Measurements from ENCODE around the gene CNGA2. TPM values are rescaled to one million over a fixed set of nuclear protein-coding genes. Genes with fewer than 3 reads are reported as not detected.

CNGA2 gene
- total RNA-seq, 1 experiment from 2014 or later: not detected

Other genes starting within 250 kb of the CNGA2 start
- gene PASD1, start 171.1 kb upstream of the CNGA2 start, total RNA-seq (2014; rRNA removed; shearing (Covaris generic)): 63.8 and 65.8 TPM in 2 replicates
- 0.37 TPM in 1 of 2 replicates, not detected in the other for gene PRRG3, start 39.3 kb upstream of the CNGA2 start, total RNA-seq (2014; rRNA removed; shearing (Covaris generic))
- not detected in 2 replicates for gene FATE1, start 18.7 kb upstream of the CNGA2 start, total RNA-seq (2014; rRNA removed; shearing (Covaris generic))
- not detected in 2 replicates for gene MAGEA4, start 178.1 kb downstream of the CNGA2 start, total RNA-seq (2014; rRNA removed; shearing (Covaris generic))
- 3.7 and 4.7 TPM in 2 replicates for gene GABRE, start 239.9 kb downstream of the CNGA2 start, total RNA-seq (2014; rRNA removed; shearing (Covaris generic))